Peyer's patch (tissue), 4 donors: ENCODE data around the gene ITGA8.

ENCODE experiments used
- CTCF ChIP-seq, 6 experiments: fragments of 450-650 bp in 4 of 6; fragments of 200-600 bp in 2 of 6; sonication (generic) in 1 of 6; IDR thresholded peaks; one replicate each; pipeline ENCODE4 v1.5.1; 2017 to 2019; ENCODE audit warnings: antibody characterized with exemption in 6 of 6, mild to moderate bottlenecking in 3 of 6, moderate library complexity in 1 of 6
- POLR2A ChIP-seq, 2 donors: fragments of 450-650 bp; IDR thresholded peaks; one replicate each; pipeline ENCODE4 v1.5.1; 2017; ENCODE audit warnings: antibody characterized with exemption in 2 of 2, mild to moderate bottlenecking in 2 of 2, moderate library complexity in 2 of 2

- TF ChIP-seq POLR2A (IDR thresholded peaks at IDR 0.05) (no peak), CTCF (IDR thresholded peaks at IDR 0.05) (no peak)
Observed at GRCh38 chr10:15539262-15539661, 180.5 kb downstream of the ITGA8 start.
